Right lobe of liver (tissue), 6 donors: Measurements from ENCODE around the gene JMY. TPM values are rescaled to one million over a fixed set of nuclear protein-coding genes. Genes with fewer than 3 reads are reported as not detected.

Source experiments
- ATAC-seq, 4 donors: fragments of 200-7000 bp; cut with Tn5 transposase; one replicate each; pipeline ENCODE4 v1.9.1; 2020; ENCODE audit warnings: mild to moderate bottlenecking in 4 of 4, moderate library complexity in 4 of 4
- DNase-seq, 3 donors: peaks; one replicate each; pipeline ENCODE4 v3.0.0-alpha.2; 2020
- H3K27ac ChIP-seq, 3 donors: fragments of 200-600 bp; one replicate each; pipeline ENCODE4 v1.8.0; 2022
- H3K27me3 ChIP-seq, 2 donors: fragments of 200-600 bp; one replicate each; pipeline ENCODE4 v1.8.0; 2022
- H3K36me3 ChIP-seq, 4 donors: fragments of 200-600 bp; sonication (generic) in 1 of 4; one replicate each; pipeline versions ENCODE4 v1.5.1 to v1.8.0; 2017 to 2022; ENCODE audit warnings: control low read depth in 1 of 4
- H3K4me1 ChIP-seq, 4 donors: fragments of 200-600 bp; sonication (generic) in 1 of 4; one replicate each; pipeline versions ENCODE4 v1.5.1 to v1.8.0; 2017 to 2022; ENCODE audit warnings: control low read depth in 1 of 4
- H3K4me3 ChIP-seq, 3 donors: fragments of 200-600 bp; one replicate each; pipeline ENCODE4 v1.8.0; 2022
- H3K9me3 ChIP-seq, 4 donors: fragments of 200-600 bp; sonication (generic) in 1 of 4; one replicate each; pipeline versions ENCODE4 v1.5.1 to v1.8.0; 2017 to 2022; ENCODE audit warnings: control low read depth in 1 of 4
- CTCF ChIP-seq, 4 donors: fragments of 200-600 bp in 3 of 4; fragments of 450-650 bp in 1 of 4; IDR thresholded peaks; one replicate each; pipeline versions ENCODE4 v1.5.1 to v1.8.0; 2016 to 2022; ENCODE audit warnings: antibody characterized with exemption in 4 of 4, mild to moderate bottlenecking in 2 of 4
- POLR2A ChIP-seq: fragments of 450-650 bp; IDR thresholded peaks from one replicate; pipeline ENCODE4 v1.6.1; 2017; ENCODE audit warnings: antibody characterized with exemption, mild to moderate bottlenecking
- WGBS: methylation state at CpG from one replicate; pipeline ENCODE4 v1.1.6; 2018; ENCODE audit warnings: low coverage, low lambda C conversion rate; ENCODE audit not compliant: insufficient coverage; ENCODE audit errors: missing lambda C conversion rate; 5-methylcytosine and 5-hydroxymethylcytosine counted together
- intact Hi-C, 2 donors: fragments of 100-400 bp; cut with DNase I; formaldehyde crosslinking; loops; one replicate each; pipeline versions ENCODE4 v1.11.2 to v1.14.1; 2022
- total RNA-seq, 6 experiments: library from RNA; depleted of rRNA in 2 of 6; stranded (reverse); fragments of >200 nt in 2 of 6; fragmentation: NEBNext Ultra II Directional in 3 of 6; extraction: Animal tissue kit (Norgen Biotek cat#: 25700) in 3 of 6; gene quantifications; one replicate each; pipeline versions ENCODE4 v1.1.0 to v1.2.4, GENCODE V29; 2016 to 2023
- donor health status: DM: no; HTN: yes; CAD: no.
- donor health status: DM: no; HTN: no; CAD: no.
- donor health status: DM: no; HTN: no; CAD: no.
- donor health status: DM: no; HTN: yes; CAD: no.
- donor health status: DM: no; HTN: yes; CAD: no.

The JMY gene
- total RNA-seq, 6 experiments from 2014 or later = 3.6 to 8.3 (median 6.8) TPM

GRCh38 chr5:79201206-79201605, 34.7 kb upstream of the JMY start:
- Histone ChIP-seq H3K36me3 (no peaks in the 10 kb centered on the region), H3K27ac (no peak overlapping the region), H3K9me3 (no peaks in the 10 kb centered on the region), H3K27me3 (no peaks in the 10 kb centered on the region), H3K4me1 (no peaks in the 10 kb centered on the region), H3K4me3 (no peak overlapping the region)
- ATAC-seq (no peak), DNase-seq (no peak)
- TF ChIP-seq POLR2A = no peak
- TF ChIP-seq CTCF (IDR thresholded peaks at IDR 0.05) = no peak
- intact Hi-C loops = no loop called here
- 85% methylated on average over 4 of the region's 4 CpGs for WGBS

DNA sequence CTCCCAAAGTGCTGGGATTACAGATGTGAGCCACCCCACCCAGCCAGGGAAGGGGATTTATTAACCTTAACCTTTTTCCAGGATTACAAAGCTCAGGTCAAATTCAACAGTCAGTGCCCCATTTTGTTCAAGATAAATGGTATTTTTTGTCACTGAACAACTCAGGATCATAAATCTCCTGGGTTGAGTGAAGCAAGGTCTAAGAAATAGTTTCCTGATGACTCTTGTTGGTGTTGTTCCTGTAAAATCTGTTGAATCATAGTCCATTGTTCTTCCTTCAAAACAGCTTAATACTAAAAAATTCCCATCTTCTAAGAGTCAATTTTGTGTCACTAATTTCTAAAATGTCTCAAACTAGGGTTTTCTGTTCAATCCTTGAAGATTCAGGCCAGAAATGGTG, 33.9 kb upstream of the JMY start:
- H3K27me3 ChIP-seq = no peaks in the 10 kb centered on the region
- DNase-seq = no peak
- no peaks in the 10 kb centered on the region for H3K4me1 ChIP-seq
- intact Hi-C loops = no loop called here
- H3K36me3 ChIP-seq = no peaks in the 10 kb centered on the region
- H3K27ac ChIP-seq = no peak overlapping the region
- ATAC-seq = no peak
- no peak overlapping the region for H3K4me3 ChIP-seq
- no peaks in the 10 kb centered on the region for H3K9me3 ChIP-seq
- TF ChIP-seq CTCF (IDR thresholded peaks at IDR 0.05) (no peak), POLR2A (no peak)

DNA sequence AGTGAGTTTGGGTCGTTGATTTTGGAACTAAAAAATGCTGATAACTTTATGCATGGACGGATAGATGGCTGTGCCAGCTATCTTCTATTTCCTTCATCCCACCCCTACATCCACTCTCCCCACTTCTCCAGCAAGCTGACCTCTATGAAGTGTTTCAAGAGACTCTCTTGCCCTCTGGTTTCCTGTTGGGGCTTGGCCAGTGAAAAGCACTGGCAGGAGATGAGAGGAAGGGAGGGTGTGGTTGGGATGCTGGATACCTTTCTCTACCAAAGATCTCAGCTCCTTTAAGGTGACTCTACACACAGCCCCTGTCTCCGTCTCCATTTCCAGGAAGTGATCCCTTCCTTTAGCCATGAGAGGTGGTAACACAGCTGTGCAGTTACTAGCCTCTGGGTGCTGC, 30.0 kb upstream of the JMY start:
- Histone ChIP-seq H3K4me1 (no peaks in the 10 kb centered on the region), H3K36me3 (no peaks in the 10 kb centered on the region), H3K27me3 (no peaks in the 10 kb centered on the region), H3K9me3 (no peaks in the 10 kb centered on the region), H3K27ac (no peak overlapping the region), H3K4me3 (no peak overlapping the region)
- intact Hi-C loops = no loop called here
- TF ChIP-seq CTCF (IDR thresholded peaks at IDR 0.05) (no peak), POLR2A (no peak)
- 55% methylated on average over 3 of the region's 3 CpGs for WGBS
- ATAC-seq = no peak
- no peak for DNase-seq

DNA sequence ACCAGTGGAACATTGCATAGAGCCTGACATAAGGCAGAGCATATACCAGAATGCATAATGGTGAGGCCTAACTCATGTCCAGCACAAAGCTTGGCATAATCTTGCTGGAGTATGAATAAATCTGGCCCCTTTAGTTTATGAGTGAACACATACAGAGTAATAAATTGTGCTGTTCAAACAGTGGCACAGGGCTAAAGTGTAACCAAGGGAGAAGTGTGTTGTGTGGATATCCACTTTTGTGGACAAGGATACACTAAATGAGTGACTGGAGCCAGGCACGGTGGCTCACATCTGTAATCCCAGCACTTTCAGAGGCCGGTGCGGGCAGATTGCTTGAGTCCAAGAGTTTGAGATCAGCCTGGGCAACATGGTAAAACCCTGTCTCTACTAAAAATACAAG, 29.4 kb upstream of the JMY start:
- no peak for ATAC-seq
- TF ChIP-seq POLR2A = no peak
- no peak for TF ChIP-seq CTCF (IDR thresholded peaks at IDR 0.05)
- Histone ChIP-seq H3K36me3 (no peaks in the 10 kb centered on the region), H3K4me3 (no peak overlapping the region), H3K4me1 (no peaks in the 10 kb centered on the region), H3K27ac (no peak overlapping the region), H3K9me3 (no peaks in the 10 kb centered on the region), H3K27me3 (no peaks in the 10 kb centered on the region)
- intact Hi-C loops = no loop called here
- no peak for DNase-seq
- WGBS = no CpG with 5 or more reads among the region's 3 CpGs

- Histone ChIP-seq H3K27me3 (no peaks in the 10 kb centered on the region), H3K4me1 (no peaks in the 10 kb centered on the region), H3K4me3 (no peak overlapping the region), H3K27ac (no peak overlapping the region), H3K36me3 (no peaks in the 10 kb centered on the region), H3K9me3 (no peaks in the 10 kb centered on the region)
- ATAC-seq (no peak), DNase-seq (no peak)
- intact Hi-C loops = no loop called here
- TF ChIP-seq POLR2A (no peak), CTCF (IDR thresholded peaks at IDR 0.05) (no peak)
Measured at GRCh38 chr5:79209505-79209904, 26.4 kb upstream of the JMY start.
